Activated CD8-positive, alpha-beta T cell treated with anti-CD3 and anti-CD28 coated beads, Interleukin-2, amount 10 ng/mL, durations not matched to agents 7 days and 5 days (primary cell): Measurements from ENCODE around the gene RLBP1. TPM values are rescaled to one million over a fixed set of nuclear protein-coding genes. Genes with fewer than 3 reads are reported as not detected.

Source experiments
- ATAC-seq: fragments of 150-1000 bp; cut with Tn5 transposase; one replicate; pipeline ENCODE4 v1.10.0; 2021; ENCODE audit warnings: moderate library complexity
- CTCF ChIA-PET: fragments of 350-600 bp; sonication (Branson Sonifier 250); formaldehyde crosslinking; loops from one replicate; lab custom pipeline; 2021; ENCODE audit warnings: antibody characterized with exemption; lab: Charles Lee
- POLR2A ChIA-PET: fragments of 350-600 bp; sonication (Branson Sonifier 250); formaldehyde crosslinking; loops from one replicate; lab custom pipeline; 2021; ENCODE audit warnings: antibody characterized with exemption; lab: Charles Lee
- DNase-seq: peaks from one replicate; pipeline ENCODE4 v3.0.0-alpha.2; 2020
- H3K27ac Mint-ChIP-seq: one replicate; pipeline ENCODE4 v1.8.0; 2021; ENCODE audit warnings: mild to moderate bottlenecking, mixed read lengths
- H3K27me3 Mint-ChIP-seq: one replicate; pipeline ENCODE4 v1.8.0; 2021; ENCODE audit warnings: low read depth, mixed read lengths
- H3K36me3 Mint-ChIP-seq: one replicate; pipeline ENCODE4 v1.8.0; 2021; ENCODE audit warnings: low read depth, mixed read lengths
- H3K4me1 Mint-ChIP-seq: one replicate; pipeline ENCODE4 v1.8.0; 2021; ENCODE audit warnings: low read depth, mixed read lengths
- H3K4me3 Mint-ChIP-seq: one replicate; pipeline ENCODE4 v1.8.0; 2021; ENCODE audit warnings: mild to moderate bottlenecking, mixed read lengths
- H3K9me3 Mint-ChIP-seq: one replicate; pipeline ENCODE4 v1.8.0; 2022; ENCODE audit warnings: mixed read lengths; ENCODE audit not compliant: insufficient read depth
- total RNA-seq, 2 experiments: library from RNA; stranded (reverse); gene quantifications; one replicate each; pipeline ENCODE4 v1.2.3, GENCODE V29; 2021

RLBP1 gene
- total RNA-seq, 2 experiments from 2014 or later = not detected

DNA sequence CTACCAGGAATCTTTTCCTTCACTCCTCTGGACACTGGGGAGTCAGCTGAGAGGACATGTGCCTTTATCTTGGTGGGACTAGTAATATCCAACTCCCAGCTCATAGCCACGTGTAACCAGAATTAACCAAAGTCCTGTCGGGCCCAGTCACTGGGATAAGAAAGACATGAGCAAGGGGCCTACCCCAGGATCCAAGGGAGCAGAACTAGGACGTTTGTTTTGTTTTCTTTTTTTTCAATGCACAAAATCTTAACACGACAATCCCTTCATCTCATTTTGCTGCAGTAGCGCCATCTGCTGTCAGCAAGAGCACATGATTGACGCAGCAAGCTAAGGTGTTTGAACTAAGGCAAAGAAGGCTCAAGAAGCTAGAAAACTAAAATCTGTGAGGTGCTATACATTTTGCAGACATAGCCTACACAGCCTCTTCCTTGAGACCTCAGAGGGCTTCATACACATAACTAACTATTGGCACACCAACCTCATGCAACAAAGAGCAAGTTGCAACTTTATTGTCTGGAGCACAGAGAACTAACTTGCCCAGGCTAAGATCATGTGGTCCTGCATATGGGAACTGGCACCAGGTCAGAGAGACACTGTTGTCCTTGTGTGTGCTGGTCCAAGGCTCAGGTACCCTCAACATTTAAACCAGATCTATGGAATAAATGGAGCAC is 43.6 kb downstream of the RLBP1 start:
- POLR2A ChIA-PET = interaction anchor here (0.7 kb wide), 1 partner anchor 89 kb away, joined by 4 read pairs; the partner anchor contains the start of gene ABHD2
- no peak overlapping the region for H3K27ac Mint-ChIP-seq
- no peak overlapping the region for H3K4me3 Mint-ChIP-seq
- peak; percentile 49 for ATAC-seq
- CTCF ChIA-PET = interaction anchor here (0.6 to 4.0 kb wide), 52 partner anchors 10 to 553 kb away, joined by 3 to 86 read pairs (median 5); partner anchors contain the start of genes ABHD2 and FANCI
- no peaks in the 10 kb centered on the region for H3K9me3 Mint-ChIP-seq
- H3K36me3 Mint-ChIP-seq = peaks cover 18% of the 10 kb centered on the region
- H3K27me3 Mint-ChIP-seq = no peaks in the 10 kb centered on the region
- H3K4me1 Mint-ChIP-seq = peaks cover 6% of the 10 kb centered on the region
- DNase-seq = peak; percentile 83

DNA sequence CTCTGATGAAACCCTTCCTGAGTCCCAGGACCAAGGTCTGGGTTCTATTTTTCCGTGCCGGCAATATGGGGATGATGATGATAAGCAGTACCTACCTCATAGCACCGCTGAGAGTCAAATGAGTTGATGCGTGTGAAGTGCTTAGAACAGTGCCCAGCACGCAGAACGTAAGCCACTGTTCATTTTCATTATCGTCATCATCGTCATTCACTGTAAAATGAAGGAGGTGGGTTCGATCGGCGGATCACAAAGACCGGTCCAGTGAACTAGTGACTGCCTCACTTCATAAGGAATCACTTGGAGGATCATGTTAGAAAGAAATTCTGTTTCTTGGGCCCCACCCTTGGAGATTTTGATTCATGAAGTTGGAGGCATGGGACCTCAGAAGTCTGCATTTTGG is 44.3 kb downstream of the RLBP1 start:
- H3K27me3 Mint-ChIP-seq = no peaks in the 10 kb centered on the region
- POLR2A ChIA-PET = no interaction called here

DNA sequence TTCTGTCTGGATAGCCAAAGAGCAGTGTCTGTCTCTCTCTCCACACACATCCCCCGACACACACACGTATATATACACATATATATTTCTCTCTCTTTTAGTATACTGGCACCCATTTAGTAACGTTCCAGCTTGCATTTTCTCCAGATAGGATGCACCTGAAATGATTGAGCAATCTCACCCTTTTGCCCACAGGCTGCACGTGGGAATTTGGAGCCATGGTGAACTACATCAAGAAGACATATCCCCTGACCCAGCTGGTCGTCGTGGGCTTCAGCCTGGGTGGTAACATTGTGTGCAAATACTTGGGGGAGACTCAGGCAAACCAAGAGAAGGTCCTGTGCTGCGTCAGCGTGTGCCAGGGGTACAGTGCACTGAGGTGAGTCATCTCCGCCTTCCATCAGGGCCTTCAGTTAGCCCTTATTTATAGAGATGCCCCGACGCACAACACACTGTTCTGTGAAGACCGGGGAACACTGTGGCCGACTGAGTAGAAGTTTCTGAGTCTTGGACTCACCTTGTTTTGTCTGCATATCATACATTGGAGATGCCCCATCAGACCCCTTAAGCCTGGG is 45.7 kb downstream of the RLBP1 start:
- DNase-seq = no peak
- H3K9me3 Mint-ChIP-seq = no peaks in the 10 kb centered on the region
- H3K27me3 Mint-ChIP-seq = no peaks in the 10 kb centered on the region
- no peak overlapping the region for H3K4me3 Mint-ChIP-seq
- H3K36me3 Mint-ChIP-seq = peaks cover 16% of the 10 kb centered on the region
- H3K27ac Mint-ChIP-seq = no peak overlapping the region
- no peak for ATAC-seq
- ChIA-PET CTCF (interaction anchor here (0.9 to 6.2 kb wide), 5 partner anchors 16 to 280 kb away, joined by 3 to 88 read pairs (median 3); partner anchors contain the start of gene HAPLN3), POLR2A (no interaction called here)
- peaks cover 6% of the 10 kb centered on the region for H3K4me1 Mint-ChIP-seq

More for the DNA sequence above, 44.3 kb downstream of the RLBP1 start:
- ATAC-seq (no peak), DNase-seq (no peak)
- CTCF ChIA-PET = interaction anchor here (0.7 to 4.0 kb wide), 33 partner anchors 9 to 553 kb away, joined by 3 to 86 read pairs (median 5); partner anchors contain the start of genes ABHD2 and FANCI
- Mint-ChIP-seq H3K4me3 (no peak overlapping the region), H3K4me1 (peaks cover 6% of the 10 kb centered on the region), H3K9me3 (no peaks in the 10 kb centered on the region), H3K27ac (no peak overlapping the region), H3K36me3 (peaks cover 18% of the 10 kb centered on the region)

DNA sequence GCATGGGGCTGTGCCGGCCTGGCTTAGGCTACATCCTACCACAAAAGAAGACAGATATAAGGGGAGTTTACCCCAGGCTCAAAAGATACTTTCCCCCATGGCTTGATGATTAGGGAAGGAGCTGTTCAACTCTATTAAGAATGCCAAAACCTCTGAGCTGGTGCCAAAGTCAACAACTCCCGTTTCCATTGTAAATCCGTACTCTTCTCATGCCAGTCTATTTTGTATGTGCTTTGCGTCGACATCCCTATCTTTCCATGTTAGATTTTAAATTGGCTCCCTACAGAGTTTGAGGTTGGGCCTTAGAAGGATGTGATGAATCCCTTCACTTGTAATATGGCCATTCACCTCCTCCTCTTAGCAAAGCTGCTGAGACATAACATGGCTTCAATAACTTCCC is 46.9 kb downstream of the RLBP1 start:
- Mint-ChIP-seq H3K27ac (no peak overlapping the region), H3K36me3 (peaks cover 12% of the 10 kb centered on the region)

DNA sequence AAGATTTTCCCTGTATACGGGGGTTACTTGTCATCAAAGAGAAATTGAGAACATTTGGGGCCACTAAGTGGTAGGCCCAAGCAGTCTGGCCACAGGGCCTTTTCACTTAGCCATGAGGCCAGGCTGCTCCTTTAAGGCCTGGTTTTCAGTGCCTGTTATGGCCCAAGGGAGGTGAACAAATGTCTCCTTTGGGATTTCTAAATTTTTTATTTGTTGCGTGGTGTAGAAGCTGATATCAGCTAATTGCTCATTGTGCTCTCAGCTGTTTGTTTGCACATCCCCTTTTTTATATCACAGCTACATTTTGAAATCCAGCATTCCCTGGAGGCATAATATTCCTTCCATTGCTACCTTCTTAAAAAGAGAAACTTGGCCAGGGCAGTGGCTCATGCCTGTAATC is 48.5 kb downstream of the RLBP1 start:
- DNase-seq (no peak), ATAC-seq (no peak)
- ChIA-PET POLR2A (no interaction called here), CTCF (interaction anchor here (0.6 to 6.2 kb wide), 8 partner anchors 16 to 115 kb away, joined by 3 to 88 read pairs (median 8); no protein-coding TSS in a partner anchor)
- Mint-ChIP-seq H3K9me3 (no peaks in the 10 kb centered on the region), H3K4me1 (peaks cover 7% of the 10 kb centered on the region), H3K4me3 (no peak overlapping the region), H3K27ac (no peak overlapping the region), H3K27me3 (no peaks in the 10 kb centered on the region), H3K36me3 (peaks cover 12% of the 10 kb centered on the region)

More for the DNA sequence above, 46.9 kb downstream of the RLBP1 start:
- Mint-ChIP-seq H3K4me1 (peaks cover 6% of the 10 kb centered on the region), H3K4me3 (no peak overlapping the region), H3K27me3 (no peaks in the 10 kb centered on the region), H3K9me3 (no peaks in the 10 kb centered on the region)
- DNase-seq = no peak
- ChIA-PET POLR2A (no interaction called here), CTCF (interaction anchor here (1.0 to 6.2 kb wide), 5 partner anchors 32 to 280 kb away, joined by 3 to 88 read pairs (median 5); partner anchors contain the start of gene HAPLN3)
- ATAC-seq = no peak

DNA sequence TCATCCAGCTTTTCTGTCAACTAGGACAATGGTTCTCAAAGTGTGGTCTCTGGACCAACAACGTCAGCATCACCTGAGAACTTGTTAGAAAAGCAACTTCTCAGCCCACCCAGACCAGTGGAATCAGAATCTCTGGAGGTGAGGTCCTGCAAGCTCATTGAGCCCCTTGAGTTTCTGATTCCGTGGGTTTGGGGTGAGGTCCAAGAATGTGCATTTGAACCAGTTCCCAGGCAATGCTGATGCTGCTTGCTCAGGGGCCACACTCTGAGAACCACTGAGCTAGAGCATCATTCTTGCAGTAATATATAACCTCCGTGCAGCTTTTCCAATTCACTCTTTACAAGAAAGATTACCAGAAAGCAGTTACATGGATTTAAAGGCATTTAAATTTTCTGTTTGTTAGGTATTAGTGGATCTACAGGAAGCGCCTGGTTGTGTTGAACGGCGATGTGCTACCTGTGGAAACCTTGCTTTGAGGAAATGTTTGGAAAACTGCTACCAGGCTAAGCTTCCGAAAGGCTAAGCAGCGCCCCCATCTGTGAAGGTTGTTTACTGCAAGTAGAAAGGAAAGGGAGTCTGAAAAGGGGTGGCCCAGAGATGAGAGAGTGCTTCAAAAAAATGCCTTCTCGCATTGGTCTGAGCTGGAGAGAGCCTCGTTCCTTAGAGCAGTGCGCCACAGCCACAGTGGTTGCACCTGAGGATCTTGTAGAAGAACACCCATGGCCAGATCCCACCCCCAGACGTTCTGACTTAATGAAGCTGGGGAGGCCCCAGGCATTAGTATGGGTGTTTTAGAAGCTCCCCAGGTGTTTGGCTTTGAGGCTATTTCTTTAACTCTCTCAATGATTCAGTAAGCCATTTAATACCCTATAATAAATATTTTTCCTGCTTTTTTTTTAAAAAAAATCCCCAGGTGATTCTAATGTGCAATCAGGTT is 50.0 kb downstream of the RLBP1 start:
- ATAC-seq (no peak), DNase-seq (peak; percentile 47)
- Mint-ChIP-seq H3K36me3 (peaks cover 2% of the 10 kb centered on the region), H3K27me3 (no peaks in the 10 kb centered on the region), H3K9me3 (no peaks in the 10 kb centered on the region), H3K4me3 (no peak overlapping the region), H3K27ac (no peak overlapping the region), H3K4me1 (peaks cover 12% of the 10 kb centered on the region)
- ChIA-PET POLR2A (interaction anchor here (0.6 kb wide), 1 partner anchor 276 kb away, joined by 4 read pairs; the partner anchor contains the start of gene HAPLN3), CTCF (interaction anchor here (0.7 to 6.2 kb wide), 33 partner anchors 8 to 547 kb away, joined by 3 to 88 read pairs (median 4); partner anchors contain the start of gene ABHD2)

DNA sequence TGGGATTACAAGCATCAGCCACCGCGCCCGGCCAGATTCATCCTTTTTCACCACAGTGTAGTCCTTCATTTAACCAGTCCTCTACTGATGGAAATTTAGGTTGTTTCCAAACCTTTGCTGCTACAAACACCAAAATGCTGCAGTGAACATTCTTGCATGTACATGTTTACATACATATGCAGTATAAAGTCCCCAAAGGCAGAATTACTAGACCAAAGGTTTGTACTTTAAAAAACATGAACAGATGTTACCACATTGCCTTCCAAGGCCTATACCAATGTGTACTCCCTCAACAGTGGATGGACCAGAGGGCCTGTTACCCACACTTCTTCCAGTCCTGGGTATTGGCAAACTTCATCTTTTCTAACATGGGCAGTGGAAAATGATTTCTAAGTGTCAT is 51.0 kb downstream of the RLBP1 start:
- no peak overlapping the region for H3K4me3 Mint-ChIP-seq
- H3K36me3 Mint-ChIP-seq = peaks cover 1% of the 10 kb centered on the region
- H3K4me1 Mint-ChIP-seq = peaks cover 12% of the 10 kb centered on the region
- H3K9me3 Mint-ChIP-seq = no peaks in the 10 kb centered on the region
- no peak overlapping the region for H3K27ac Mint-ChIP-seq
- no peak for DNase-seq
- no peak for ATAC-seq
- H3K27me3 Mint-ChIP-seq = no peaks in the 10 kb centered on the region
- ChIA-PET CTCF (interaction anchor here (0.9 to 6.2 kb wide), 11 partner anchors 11 to 546 kb away, joined by 3 to 88 read pairs (median 13); partner anchors contain the start of gene ABHD2), POLR2A (no interaction called here)

DNA sequence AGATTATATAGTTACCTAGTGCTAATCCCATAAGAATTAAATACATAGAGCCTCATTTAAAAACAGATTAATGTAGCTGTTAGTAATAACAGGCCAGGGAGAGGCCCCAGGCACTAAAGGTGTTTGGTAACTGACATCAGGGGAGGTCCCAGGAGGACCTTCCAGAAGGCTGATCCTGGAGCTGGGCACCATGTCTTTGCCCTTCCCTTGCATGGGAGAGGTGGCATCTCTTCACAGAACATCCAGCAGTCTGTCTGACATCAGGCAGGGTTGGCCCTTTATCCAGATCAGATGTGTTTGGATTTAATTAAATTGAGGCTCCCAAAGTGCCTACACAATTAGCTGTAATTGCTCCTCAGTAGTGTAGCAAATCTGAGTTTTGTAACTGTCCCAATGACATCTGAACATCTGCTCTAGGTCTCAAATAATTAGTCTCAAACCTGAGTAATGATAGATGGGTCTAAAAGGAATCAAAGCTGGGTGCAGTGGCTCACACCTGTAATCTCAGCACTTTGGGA is 53.0 kb downstream of the RLBP1 start:
- Mint-ChIP-seq H3K9me3 (no peaks in the 10 kb centered on the region), H3K4me1 (peaks cover 12% of the 10 kb centered on the region), H3K4me3 (no peak overlapping the region), H3K27ac (no peak overlapping the region), H3K27me3 (no peaks in the 10 kb centered on the region), H3K36me3 (peaks cover 6% of the 10 kb centered on the region)
- CTCF ChIA-PET = interaction anchor here (0.8 to 3.4 kb wide), 12 partner anchors 9 to 264 kb away, joined by 3 to 32 read pairs (median 7); no protein-coding TSS in a partner anchor
- POLR2A ChIA-PET = no interaction called here
- DNase-seq = no peak
- ATAC-seq = no peak

DNA sequence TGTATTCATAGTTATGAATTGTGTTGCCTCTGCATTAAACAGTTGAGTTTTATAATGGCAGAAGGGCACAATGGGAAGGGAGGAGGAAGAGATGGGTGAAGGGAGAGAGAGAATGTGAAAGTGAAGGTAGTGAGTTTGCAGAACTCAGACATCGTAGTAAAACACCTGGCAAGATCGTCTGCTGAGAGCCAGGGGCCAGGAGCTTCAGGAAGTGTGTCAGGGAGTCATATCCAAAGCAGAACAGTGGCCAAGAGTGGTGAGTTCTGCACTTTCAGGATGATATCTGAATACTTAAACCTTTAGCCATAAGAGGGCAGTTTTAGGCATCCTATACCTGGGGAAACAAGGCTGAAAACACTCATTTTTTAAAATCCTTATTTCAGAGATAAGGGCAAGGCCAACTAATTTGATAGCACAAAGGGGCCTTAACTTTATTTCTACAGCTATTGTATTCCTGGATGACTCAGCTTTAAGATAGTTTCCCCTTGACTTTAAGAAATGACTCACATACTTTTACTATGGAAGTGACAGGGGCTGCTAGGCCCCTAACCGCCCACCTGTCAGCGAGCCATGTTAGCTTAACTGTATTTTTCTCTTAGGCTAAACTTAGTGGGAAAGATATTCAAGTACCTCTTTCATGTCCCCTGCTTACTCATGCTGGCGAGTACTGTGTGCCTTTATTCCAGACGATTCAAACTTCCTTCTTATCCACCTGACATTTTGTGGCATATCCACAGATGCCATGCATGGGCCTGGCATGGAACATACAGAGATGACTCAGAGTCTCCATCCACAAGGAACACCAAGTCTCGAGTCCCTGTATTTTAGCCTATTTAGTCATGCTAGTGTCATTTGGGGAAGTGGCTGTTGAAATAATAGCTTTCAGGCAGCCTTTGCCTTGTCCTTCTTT is 53.9 kb downstream of the RLBP1 start:
- POLR2A ChIA-PET = interaction anchor here (1.2 kb wide), 1 partner anchor 78 kb away, joined by 5 read pairs; no protein-coding TSS in a partner anchor
- H3K4me3 Mint-ChIP-seq = no peak overlapping the region
- H3K9me3 Mint-ChIP-seq = no peaks in the 10 kb centered on the region
- no peak for DNase-seq
- CTCF ChIA-PET = interaction anchor here (0.7 to 3.4 kb wide), 14 partner anchors 8 to 263 kb away, joined by 3 to 32 read pairs (median 4); partner anchors contain the start of gene FANCI
- peaks cover 6% of the 10 kb centered on the region for H3K36me3 Mint-ChIP-seq
- H3K27me3 Mint-ChIP-seq = no peaks in the 10 kb centered on the region
- peak; percentile 42 for ATAC-seq
- peak overlapping the region; percentile 69 for H3K27ac Mint-ChIP-seq
- peaks cover 12% of the 10 kb centered on the region for H3K4me1 Mint-ChIP-seq

DNA sequence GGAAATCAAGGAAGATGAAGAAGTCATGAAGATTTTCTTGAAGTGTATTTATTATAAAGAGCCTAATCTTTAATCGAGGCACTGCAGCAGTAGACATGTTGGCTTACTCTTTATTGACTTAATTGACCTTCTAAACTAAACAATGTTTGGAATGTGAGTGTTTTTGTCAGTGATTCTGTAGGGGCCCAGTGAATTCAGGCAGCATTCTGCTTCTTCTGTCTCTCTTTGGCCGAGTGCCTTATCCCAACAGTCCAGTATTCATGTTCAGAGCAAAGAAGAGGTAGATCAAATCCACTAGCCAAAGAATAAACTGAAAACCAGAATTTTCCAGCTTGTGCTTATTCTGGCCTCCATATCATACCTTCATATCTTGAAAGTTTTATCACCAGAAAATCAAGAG is 55.7 kb downstream of the RLBP1 start:
- ChIA-PET CTCF (interaction anchor here (1.1 to 1.5 kb wide), 3 partner anchors 12 to 108 kb away, joined by 3 to 8 read pairs (median 5); no protein-coding TSS in a partner anchor), POLR2A (no interaction called here)
- peaks cover 6% of the 10 kb centered on the region for H3K36me3 Mint-ChIP-seq
- no peak overlapping the region for H3K4me3 Mint-ChIP-seq
- H3K27ac Mint-ChIP-seq = no peak overlapping the region
- H3K4me1 Mint-ChIP-seq = peaks cover 12% of the 10 kb centered on the region
- no peaks in the 10 kb centered on the region for H3K27me3 Mint-ChIP-seq
- DNase-seq (no peak), ATAC-seq (no peak)
- no peaks in the 10 kb centered on the region for H3K9me3 Mint-ChIP-seq
